H4 (cell line): ENCODE data around the gene CCDC32. TPM values are rescaled to one million over a fixed set of nuclear protein-coding genes. Genes with fewer than 3 reads are reported as not detected.

Experiments
- DNase-seq: peaks from one replicate; pipeline ENCODE4 v3.0.0-alpha.2; 2015; ENCODE audit warnings: low spot score
- total RNA-seq: library from RNA; depleted of rRNA; stranded (reverse); fragments of >200 nt; shearing (Covaris generic); gene quantifications from 2 replicates; pipeline ENCODE4 v1.2.3, GENCODE V29; 2014

Gene CCDC32
- total RNA-seq, 1 experiment from 2014 or later = 22.9 TPM

DNA sequence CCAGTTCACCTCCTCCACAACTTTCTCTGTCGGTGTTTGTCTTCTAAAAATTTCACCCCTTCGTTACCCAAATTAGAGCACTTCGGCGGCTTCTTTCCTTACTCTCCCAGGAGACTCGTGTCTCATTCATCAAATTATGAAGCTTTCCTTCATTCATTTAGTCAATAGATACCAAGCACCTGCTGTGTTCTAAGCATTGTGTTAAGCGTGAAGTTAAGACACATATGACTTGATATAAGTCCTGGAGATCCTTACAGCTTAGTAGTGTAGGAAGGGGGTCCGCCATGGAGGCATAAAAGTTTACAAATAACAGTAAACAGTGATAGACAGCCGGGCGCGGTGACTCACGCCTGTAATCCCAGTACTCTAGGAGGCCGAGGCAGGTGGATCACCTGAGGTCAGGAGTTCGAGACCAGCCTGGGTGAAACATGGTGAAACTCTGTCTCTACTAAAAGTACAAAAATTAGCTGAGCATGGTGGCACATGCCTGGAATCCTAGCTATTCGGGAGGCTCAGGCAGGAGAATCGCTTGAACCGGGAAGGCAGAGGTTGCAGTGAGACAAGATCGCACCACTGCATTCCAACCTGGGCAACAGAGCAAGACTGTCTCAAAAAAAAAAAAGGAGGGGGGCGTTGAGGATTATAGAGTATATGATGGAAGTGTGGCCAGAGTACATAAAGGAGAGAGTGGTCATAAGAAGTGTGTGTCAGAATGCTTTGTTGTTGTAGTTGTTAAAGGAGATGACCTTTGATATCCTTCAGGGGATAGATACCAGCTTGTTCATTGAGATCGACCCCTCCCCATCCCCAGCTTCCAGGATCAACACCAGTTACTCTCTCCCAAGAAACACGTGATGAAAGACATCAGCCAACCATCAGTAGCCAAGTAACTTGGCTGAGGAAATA, 744 bp upstream of the CCDC32 start:
- no peak for DNase-seq

DNA sequence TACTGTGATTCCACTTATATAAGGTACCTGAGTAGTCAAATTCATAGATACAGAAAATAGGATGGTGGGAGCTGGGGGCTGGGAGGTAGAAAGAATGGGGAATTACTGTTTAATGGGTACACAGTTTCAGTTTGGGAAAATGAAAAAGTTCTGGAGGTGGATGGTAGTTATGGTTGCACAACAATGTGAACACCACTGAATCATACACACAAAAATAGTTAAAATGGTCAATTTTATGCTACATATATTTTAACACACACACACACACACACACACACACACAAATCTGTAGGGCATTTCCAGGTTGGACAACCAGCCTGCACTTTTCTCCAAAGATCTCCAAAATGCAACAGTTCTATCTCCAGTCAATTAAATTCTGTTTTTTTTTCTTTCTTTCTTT, 1.4 kb downstream of the CCDC32 start:
- no peak for DNase-seq

DNA sequence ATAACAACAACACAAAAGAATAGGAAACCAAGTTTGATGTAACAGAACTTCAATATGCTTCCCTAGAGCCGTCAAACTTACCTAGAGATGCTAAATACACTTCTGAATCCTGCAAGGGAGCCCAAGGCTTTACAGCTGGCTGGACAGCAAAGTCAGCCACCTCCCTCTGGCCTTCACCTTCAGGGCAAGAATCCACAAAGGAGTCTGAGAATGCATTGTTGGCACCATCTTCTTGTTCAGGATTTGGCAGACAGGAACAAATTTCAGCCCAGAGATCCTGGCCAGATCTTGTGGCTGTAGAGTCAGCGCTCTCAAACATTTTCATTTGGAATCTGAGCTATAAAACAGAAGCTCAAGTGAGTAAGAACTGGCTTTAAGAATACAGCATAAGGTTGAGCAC, 2.2 kb downstream of the CCDC32 start:
- no peak for DNase-seq

DNA sequence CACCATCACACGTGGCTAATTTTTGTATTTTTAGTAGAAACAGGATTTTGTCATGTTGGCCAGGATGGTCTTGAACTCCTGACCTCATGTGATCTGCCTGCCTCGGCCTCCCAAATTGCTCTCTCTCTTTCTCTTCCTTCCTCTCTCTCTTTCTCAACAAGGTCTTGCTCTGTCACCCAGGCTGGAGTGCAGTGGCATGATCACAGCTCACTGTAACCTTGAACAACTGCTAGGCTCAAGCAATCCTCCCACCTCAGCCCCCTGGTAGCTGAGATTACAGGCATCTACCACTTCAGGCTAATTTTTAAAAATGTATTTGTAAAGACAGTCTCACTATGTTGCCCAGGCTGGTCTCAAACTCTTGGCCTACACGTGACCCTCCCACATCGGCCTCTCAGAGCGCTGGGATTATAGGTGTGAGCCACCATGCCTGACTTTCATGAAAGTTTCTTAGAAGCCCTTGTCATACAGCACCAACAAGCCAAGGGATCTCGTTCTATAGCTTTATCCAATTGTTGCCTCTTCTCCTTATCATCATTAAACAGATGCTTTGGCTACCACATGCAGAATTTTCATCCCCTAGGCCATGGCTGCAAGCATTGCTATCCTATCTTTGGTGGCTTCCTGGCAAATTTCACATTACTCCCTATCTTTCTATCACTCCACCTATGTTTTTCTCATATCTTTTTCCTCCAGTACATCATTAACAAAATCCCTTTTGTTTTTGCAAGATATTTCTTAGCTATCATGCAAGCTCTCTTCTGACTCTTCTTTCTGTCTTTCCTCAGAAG, 5.7 kb downstream of the CCDC32 start:
- DNase-seq = no peak

DNA sequence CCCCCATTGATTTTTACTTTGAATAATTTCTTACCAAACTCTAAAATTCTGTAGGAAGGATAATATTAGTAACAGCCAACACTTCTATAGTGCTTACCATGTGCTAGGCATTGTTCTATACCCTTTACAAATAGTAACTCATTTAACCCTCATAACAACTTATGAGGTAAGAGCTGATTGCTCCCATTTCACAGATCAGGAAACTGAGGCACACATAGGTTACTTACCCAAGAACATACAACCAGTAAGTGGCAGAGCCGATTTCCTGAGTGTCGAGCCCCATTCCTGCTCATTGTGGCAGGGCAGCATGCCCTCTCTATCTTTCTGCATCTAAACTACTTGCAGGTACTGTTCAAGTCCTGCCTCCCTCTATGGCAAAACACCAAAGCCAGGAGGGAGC, 9.0 kb downstream of the CCDC32 start:
- no peak for DNase-seq

DNA sequence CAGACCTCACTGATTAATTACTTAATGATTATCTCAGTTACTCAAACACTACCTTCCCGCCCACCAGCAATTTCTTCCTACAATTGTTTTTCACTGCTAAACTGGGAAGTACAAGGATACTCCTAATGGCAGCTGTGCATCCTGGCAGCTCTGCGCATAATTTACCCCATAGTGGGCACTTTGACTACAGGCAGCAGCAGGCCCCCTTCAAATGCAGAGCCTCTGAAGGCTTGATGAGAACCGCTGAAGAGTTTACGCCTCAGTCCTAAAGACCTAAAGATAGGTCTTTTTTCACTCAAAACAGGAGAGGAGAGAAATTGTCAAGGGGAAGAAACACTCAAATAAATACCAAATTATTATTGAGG, 10.7 kb downstream of the CCDC32 start:
- DNase-seq = no peak

DNA sequence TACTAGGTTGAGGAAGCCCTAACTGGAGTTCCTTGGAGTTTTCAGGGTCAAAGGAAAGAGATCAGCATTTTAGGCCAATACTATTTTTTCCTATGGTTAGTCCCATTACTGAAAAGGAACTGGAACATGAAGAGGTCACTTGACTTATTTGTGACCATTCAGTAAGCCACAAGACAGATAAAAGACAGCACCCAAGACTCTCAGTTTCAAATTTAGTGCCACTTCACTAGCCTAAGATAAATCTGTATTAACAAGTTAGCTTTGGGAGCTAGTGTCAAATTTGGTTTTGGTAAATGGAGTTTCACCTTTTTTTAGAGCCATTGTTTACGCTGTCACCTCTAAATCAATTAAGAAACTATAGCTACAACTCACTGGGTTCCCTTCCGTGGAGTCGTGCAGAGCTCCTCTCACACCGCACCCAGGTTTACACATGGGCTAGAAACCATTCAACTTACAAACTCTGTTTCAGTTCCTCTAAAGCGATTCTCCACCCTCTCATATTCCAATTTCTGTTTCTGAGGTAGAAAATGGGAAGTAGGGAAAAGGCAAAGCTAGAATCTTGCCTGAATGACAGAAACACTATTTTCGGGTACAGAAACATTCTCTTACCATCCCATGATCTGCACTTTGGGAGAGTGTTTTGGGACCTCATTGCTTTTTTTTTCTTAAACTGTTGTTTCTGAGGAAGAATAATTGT, 14.4 kb downstream of the CCDC32 start:
- no peak for DNase-seq

DNA sequence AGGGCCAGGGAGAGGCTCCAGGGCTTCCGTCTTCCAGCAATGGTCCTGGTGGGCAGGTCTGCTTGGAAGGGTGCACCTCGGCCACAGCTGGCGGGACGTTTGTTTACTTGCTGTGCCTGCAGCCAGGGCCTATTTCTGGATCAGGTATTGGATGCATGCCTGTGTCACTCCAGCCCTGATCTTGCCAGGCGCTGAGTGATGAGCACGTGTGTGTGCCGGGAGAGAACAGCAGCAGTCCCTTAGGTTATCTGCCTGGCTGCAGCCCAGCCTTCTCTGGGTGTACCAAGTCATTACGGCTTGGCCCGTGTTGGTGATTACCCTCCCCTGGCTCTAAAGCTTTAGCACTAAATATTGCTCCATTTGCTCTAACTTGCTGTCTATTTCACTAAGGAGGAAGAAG, 14.9 kb downstream of the CCDC32 start:
- no peak for DNase-seq

DNA sequence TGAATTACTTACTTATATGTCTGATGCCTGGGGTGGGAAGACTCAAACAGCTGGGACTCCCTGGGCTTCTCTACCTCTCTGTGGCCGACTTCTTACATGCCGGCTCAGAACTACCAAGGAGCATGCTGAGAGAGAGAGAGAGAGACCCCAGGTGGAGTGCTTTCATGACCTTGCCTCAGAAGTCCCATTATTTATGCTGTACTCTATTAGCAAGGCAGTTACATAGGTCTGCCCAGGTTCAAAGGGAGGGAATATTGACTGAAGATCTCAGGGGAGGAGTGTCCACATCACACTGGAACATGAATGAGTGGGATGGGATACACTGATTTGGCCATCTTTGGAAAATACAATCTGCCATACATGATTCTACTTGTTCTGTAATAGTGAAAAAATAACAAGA, 16.2 kb downstream of the CCDC32 start:
- DNase-seq = no peak

DNA sequence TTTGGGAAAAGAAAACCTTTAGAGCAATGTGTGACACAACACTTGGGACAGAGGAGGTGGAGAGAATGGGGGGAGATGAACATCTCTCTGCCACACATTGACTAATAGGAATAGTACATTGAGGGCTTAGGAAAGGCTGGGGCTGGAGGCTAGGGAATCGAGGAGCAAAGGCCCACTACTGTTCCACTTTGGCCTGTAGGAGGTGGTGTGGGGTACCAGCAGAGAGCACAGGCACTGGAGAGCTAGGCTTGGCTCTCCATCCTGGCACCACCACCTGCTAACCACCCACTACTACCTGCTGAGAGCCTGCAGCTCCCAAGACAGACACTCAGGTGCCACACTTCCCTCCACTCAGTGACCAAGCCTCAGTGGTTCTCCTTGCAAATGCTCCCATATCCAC, 19.4 kb downstream of the CCDC32 start:
- no peak for DNase-seq

DNA sequence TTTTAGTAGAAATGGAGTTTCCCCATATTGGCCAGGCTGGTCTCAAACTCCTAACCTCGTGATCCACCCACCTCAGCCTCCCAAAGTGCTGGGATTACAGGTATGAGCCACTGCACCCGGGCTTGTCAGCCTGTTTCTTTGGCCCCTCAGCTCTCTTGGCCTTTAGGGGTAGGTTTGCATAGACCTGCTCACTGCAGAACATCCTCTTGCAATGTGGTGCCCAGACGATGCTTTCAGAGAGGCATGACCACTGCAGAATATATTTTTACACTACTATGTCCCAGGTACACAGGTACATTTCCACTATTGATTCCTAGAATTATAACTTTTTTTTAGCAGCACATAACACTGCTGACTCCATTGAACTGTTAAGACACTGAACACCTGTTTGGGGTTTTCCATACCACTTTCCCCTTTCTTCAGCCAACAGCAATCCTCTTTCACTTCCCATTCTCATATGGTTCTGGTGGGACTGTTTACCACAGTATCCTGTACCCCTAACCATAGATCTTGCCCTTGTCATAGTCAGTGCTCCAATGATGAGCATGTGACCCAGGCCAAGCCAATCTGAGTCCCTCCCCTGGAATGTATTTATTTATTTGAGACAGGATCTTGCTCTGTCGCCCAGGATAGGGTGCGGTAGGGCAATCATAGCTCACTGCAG, 21.1 kb downstream of the CCDC32 start:
- no peak for DNase-seq

DNA sequence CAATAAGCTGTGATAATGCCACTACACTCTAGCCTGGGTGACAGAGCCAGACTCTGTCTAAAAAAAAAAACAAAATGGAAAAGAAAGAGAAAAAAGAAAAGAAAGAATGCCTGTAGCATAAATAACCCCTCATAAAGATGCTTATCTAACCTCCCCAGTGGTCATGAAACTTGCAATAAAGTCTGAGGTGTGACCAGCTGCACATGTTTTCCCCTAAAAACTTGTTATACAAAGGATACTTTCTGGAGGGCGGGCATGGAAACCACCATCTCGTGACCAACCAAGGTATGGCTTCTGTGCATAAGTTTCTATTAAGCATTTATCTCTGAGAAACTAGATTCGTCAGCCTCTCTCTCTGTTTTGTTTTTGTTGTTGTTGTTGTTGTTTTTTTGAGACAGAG, 21.8 kb downstream of the CCDC32 start:
- DNase-seq = no peak

DNA sequence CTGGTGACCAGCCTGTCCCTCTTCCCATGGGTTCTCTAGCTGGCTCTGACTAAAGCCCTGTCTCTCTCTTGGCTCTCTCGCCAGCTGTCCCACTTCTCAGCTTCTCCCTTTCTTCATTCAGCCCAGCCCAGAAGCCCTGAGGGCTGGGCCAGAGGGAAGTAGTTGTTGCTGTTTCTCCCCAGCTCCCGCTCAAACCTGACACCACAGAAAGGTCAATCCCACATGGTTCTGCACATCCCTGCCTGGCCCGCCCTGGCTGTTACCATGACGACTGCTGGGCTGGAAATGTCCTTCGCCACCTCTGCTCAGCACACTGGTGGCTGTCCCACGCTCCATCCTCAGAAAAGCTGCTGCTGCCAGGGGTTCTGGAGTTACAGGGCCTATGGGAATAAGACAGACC, 25.9 kb downstream of the CCDC32 start:
- no peak for DNase-seq

DNA sequence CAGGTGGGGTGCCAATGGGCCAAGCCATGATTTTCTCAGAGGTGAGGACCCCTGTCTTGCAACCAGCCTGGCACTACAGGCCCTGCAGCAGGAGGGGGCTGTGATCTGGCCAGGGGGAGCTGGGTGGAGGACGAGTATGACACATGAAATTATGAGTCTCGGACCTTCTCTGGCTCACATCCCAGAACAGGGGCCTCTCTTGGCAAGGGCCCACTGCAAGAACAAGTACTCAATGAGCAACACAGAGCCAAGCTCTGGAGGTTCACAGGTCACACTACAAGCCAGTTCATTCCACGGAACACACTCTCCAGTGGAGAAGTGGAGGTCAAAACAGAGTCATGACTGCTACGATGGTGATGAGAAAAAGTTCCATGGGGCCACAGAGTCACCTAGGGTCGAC, 28.3 kb downstream of the CCDC32 start:
- DNase-seq = no peak

DNA sequence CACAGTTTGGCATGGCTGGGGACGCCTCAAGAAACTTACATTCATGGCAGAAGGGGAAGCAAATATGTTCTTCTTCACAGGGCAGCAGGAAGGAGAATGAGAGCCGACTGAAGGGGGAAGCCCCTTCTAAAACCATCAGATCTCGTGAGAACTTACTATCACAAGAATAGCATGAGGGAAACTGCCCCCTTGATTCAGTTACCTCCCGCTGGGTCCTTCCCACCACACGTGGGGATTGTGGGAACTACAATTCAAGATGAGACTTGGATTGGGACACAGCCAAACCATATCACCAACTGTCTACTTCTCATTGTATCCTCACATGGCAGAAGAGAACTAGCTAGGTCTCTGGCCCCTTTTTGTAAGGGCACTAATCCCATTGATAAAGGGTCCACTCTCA, 30.5 kb downstream of the CCDC32 start:
- no peak for DNase-seq

DNA sequence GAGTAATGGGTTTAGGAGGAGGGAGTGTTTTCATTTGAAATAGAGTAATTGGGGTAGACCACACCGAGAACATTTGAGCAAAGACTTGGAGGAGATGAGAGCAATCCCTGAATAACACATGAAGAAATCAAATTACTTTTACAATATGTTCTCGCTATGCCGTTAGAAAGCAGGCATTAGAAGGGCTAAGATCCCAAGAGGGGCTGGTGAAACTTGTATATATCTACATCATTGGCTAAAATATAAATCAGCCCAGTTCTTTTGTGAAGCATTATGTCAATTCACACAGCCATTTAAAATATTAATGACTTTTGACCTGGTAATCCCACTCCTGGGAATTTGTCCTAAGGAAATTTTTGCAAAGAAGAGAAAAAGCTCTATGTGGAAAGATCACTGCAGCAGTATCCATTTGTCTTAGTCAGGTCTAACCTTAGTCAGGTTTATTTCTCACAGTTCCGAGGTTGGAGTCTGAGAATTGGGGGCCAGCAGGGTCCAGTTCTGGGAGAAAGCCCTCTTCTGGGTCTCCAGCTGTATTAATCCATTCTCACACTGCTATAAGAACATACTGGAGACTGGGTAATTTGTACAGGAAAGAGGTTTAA, 31.0 kb downstream of the CCDC32 start:
- DNase-seq = no peak

DNA sequence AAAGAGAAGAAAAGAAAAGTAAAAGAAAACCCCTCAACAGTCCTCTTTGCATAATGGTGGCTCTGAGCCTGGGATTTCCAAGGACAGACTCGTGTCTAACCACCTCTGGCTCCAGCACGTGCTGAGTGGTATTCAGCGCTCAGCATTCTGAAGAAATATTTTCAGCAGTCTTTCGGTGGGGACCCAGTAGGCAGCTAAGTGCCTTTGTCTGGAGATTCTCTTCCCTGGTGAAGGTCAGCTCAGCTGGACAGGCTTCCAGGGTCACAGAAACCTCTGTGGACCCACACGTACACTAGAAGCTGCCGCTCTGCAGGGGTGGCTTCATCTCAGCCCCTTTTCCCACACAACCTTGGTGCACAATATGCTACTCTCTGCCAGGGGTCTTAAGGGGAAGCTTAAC, 36.0 kb downstream of the CCDC32 start:
- DNase-seq = no peak

DNA sequence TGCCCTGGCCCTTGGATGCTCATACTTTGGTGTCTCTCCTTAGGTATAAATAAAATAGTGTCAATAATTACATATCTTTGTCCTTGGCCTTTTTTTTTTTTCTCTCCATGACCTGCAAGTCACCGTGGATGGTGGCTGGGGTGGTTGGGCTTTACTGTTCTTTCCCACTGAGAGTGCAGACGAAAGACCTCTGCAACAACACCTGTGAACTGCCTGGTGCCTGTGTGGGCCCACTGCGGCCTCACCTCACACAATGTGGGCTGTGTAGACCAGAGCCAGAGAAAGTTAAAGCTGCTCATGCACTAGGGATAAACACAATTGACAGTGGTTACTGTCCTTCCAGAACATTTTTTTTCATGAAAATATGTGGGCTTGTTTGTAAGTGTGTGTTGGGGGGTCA, 39.0 kb downstream of the CCDC32 start:
- DNase-seq = no peak

DNA sequence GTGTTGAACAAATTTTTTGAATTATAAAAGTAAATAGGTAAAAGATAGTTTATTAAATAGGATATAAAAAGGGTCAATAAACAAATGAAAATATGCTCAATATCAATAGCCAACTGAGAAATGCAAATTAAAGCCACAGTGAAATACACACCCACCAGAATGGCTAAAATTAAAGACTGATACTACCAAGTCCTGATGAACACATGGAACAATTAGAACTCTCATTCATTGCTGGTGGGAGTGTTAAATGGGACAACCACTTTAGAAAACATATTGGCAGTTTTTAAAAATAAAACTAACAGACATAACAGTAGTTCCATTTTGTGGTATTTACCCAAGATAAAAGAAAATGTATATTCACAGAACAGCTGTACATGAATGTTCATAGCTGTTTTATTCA, 41.2 kb downstream of the CCDC32 start:
- DNase-seq = no peak

DNA sequence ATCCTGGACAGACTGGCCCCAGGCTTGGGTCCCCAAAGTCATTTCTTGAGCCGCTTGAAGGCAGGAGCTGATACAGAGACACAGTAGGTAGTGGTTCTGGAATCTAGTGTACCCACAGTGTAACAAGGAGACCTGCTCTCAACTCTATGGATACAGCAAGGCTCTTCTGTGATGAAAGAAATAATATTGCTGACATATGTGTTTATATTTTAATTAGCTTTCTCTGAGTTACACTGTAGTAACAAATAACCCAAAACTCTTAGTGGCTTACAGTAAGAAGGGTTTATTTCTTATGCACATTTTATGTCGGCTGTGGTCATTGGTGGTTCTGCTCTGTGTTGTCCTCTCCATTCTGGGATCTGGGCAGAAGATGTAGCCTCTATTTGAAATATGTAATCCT, 48.5 kb downstream of the CCDC32 start:
- no peak for DNase-seq

DNA sequence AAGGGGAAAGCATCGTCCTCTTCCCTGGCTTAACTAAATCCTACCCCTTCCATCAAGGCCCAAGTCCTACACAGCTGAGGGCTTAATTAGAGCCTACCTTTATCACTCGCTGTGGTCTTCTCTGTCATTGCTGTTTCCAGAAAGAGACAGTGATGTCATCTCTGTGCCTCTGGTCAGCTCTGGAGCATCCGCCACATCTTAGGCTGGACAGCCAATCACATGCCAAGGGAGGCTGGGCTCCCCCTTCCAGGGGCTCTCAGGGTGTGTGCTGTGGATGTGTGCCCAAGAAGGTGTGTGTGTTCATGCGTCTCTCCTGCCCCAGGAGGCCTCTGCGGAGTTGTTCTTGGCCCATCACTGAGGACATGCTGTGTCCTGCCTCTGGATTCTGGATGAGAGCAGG, 51.2 kb downstream of the CCDC32 start:
- DNase-seq = no peak

DNA sequence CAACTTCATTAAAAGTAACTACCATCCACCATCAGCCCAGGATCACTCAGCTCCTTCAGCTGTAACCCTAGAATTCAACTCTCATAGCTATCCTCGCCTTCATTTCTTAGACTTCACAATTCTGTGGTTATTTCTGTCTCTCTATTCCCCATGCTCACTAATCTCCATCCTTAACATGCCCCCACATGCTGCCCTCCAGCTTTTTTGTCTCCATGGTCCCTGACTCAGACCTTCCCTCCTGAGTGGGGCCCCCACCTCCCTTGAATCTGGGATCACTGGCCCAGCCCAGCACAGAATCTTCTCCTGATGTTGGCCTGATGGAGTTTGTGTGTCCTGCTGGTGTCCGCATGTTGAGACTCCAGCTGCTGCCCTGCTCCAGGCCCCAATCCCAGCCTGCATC, 52.4 kb downstream of the CCDC32 start:
- DNase-seq = no peak
